Measurements from ENCODE around the gene YWHAQ.
"Not testable (repeated sequence)": the region's sequence is repeated elsewhere in the genome, so short reads cannot be mapped to it uniquely, and the experiment has no call there.

Gene YWHAQ

DNA sequence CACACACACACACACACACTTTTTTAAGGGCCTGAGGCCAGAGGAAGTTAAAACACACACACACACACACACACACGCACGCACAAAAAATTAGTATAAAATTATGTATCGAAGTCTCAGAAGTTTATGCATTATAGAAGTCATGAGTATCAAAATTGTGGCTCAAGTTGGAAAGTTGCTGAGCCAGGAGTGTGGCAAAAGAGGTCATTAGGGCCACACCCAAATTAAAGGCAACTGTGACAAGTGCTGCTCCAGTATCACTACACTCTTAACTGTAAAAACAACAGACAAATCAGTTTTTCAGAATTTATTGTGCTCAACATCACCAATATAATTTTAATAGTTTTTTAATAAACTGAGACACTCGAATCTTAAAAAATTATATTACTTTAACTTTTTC lies 36.9 kb downstream of the YWHAQ start:
- DNase-seq, result no peak

DNA sequence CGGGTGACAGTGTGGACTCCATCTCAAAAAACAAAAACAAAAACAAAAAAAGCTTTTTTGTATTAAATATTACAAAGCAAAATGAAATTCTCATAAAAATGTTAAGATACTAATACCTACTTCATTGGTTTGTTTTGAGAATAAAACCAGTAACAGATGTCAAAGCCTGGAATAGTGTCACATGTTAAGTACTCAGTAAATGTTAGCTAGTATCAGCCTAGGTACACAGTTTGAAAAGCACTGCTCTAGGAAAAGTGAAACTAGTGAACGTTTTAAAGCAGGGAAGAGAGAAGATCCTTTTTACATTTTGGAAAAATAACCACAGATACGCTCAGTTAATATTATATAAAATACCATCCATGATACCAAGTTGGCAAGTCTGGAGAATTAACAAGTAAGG lies 38.1 kb downstream of the YWHAQ start:
- no peak for DNase-seq

DNA sequence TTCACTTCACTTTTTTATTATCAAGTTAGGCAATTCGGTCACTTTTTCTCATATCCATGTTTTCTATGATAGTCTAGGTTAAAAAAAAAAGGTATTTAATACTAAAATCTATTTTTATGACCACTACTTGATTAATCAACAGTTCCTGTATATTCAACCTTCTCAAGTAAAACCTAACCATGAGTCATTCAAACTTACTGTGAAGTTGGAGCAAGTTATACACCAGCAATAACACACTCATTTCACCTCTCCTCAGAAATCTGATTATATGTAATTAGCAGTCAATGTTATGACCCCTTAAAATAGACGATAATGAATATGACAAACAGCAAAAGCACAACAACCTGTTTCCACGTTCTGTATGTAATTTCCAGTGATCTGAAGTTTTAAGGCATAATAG lies 40.2 kb downstream of the YWHAQ start:
- no peak for DNase-seq

DNA sequence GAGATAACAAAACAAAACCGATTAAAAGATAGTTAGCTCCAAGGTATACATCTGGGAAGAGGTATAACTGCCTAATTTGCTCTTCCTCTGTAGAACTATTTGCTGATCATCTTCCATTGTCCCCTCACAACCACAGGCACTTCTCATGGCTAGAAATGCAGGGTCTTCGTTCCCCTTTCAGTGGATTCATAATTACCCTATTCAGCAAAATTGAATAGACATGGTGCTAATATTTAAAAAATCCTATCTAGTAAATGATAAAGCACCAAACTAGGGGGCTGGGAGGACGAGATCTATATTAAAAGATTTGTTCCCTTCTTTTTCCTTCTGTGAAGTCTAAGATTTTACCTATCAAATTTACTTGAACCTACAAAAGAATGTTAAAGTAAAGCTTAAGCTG lies 44.3 kb downstream of the YWHAQ start:
- no peak for DNase-seq

DNA sequence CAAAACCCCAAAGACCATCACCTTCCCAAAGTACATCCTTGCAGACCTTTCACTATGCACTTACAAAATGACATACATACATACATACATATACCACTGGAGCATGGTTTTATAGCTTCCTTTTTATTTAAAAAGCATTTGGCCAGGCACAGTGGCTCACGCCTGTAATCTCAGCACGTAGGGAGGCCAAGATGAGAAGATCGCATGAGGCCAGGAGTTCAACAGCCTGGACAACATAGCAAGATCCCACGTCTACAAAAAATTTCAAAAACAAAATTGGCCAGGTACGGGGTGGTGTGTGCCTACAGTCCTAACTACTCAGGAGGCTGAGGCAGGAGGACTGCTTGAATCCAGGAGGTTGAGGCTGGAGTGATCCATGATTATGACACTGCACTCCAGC lies 45.3 kb downstream of the YWHAQ start:
- DNase-seq, result no peak

DNA sequence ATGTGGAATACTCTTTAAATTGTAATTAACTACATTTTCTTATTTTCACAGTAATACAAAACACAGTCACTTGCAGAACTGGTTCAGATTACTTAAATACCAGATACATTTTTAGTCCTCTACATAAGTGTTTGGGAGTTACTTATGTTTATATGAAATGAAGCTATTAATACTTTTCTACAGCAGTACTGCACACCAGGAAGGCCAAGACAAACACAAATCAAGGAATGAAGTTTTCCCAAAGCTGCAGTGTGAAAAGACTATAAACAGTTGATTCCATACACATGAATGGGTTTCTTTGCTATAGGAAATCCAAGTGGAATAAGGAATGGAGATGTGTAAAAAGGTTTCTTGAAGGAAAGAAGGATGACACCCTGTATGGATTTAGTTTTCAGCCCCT lies 45.9 kb downstream of the YWHAQ start:
- DNase-seq, result not testable (repeated sequence)

DNA sequence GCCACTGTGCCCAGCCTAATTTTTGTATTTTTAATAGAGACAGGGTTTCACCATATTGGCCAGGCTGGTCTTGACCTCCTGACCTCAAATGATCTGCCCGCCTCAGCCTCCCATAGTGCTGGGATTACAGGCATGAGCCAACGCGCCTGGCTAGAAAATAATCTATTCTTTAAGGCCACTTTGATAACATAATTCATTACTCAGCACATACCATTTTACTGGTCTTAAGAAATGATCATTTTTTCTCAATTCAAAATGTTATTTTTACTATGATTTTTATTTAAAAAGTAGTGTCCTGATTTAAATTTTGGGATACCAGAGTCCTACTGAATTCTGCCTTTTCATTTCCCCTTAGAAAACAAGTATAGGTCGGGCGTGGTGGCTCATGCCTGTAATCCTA lies 48.2 kb downstream of the YWHAQ start:
- DNase-seq, result no peak

DNA sequence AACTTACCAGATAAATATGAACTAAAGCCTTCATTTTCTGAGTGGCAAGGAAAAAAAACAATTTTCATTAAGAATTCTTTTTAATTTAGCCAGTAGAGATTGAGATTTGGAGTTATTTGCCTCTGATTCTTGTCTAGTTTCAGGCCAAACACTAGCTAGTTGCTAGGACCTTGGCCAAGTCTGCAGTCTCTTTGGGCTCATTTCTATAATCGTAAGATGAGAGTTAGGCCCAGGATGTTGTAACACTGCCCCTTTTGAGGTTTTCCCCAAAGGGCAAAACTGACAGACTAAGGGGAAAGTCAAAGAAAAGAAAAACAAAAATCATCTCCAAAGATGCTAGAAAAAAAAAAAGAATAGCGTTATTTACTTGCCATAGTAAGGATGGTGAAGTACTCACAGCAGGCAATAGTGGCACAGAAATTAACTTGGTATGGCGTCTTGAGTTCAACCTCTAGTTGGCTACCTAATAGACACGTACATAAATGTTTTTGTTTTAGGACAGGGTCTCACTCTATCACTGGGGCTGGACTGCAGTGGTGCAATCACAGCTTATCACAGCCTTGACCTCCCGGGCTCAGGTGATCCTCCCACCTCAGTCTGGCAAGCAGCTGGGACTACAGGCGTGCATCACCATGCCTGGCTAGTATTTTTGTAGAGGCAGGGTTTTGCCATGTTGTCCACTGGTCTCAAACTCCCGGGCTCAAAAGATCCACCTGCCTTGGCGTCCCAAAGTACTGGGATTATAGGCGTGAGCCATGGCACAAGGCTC lies 52.1 kb downstream of the YWHAQ start:
- no peak for DNase-seq

DNA sequence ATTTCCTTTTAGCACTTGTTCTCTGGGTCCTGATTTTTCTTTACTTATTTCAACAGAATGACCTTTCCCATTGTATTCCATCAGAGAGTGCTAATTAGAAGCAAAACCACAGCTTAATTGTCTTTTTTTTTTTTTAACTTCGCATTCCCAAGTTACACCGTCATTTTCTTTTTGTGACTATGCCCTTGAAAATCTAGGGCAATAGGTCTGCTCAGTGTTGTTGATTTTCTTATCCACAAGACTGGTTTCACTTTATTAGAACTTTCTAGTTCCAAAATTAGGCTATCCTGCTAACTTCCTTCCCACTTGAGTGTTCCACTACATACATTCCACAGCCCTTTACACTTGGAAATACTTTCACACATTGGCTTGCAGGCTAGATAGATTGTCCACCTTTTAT lies 56.5 kb downstream of the YWHAQ start:
- no peak for DNase-seq

DNA sequence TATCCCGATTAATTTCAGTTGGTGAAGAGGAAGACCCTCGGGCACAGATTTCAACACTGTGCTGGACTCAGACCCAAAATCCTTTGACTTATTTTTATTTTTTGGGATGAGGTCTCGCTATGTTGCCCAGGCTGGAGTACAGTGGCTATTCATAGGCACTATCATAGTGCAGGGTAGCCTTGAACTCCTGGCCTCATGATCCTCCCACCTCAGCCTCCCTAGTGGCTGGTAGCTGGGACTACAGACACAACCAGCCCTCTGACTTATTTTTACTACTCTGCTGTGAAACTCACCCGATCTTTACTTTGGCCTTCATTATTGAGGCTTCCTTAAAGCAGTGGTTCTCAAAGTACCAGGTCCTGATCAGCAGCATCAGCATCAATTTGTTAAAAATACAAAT lies 57.0 kb downstream of the YWHAQ start:
- DNase-seq, result no peak

DNA sequence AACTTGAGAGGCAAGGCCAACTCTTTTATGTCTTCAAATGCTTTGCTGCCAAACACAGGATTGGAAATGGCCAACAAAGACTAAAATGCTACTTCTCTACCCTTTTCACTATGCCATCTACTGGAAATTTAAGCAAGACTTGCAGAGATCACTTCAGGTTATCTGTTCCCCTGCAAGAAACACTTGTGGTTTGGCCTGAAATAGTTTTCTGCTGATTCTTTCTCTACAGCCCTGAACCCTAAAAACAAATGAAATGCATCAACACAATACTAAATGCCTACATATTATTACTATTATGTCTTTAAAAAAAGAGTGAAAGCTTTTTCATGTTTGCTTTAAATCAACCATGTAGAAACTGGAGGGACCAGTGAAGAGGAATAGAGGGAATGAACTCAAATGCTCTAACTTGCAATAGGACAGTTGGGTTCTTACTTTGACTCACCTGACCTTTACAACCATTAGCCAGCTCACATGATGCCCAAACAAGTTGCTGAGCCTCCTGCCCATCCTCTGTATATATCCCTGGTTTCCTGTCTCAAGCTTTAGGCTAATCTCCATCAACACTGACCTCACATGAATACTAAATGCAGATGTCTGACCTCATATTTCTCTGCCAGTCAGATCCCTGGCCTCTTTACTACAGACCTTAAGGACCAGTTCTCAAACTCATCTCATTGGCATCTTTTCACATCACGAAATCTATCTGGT lies 57.6 kb downstream of the YWHAQ start:
- DNase-seq, result no peak

DNA sequence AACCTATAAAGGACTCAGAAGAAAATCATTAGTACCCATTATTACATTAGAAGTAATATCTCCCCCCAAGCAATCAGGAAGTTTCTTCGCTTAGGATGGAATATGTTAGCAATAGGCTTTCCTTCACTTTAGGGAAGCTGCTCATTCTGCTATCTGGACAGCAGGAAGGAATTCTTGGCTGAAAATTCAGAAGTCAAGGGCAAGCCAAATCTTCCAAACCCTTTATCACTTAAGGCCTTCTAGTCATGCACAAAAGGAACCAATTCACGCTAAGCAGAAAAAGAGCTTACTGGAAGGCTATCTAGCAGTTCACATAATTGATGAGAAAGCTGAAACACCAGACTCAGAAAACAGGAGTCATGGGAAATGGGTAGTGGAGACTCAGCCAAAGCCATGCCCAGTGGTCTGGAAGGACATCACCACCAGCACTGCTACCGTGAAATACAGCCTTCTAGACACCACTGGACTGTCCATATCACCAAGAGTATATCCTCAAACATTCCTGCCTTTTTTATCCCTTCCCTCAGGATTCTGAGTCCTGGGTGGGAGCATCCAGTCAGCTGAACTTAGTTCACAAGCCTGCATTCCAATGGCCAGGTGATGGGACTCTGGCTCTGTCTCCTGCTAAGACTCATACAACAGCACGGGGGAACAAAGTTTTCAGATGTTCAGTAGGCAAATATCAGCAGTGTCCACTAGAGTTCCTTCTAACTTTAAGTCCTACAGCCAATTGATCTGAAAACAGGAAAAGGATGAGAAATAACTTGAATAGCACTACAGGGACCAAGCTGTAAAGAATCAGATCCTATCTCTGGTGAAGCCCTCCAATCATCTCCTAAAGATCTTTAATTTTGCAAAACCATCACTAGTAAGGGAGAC lies 60.4 kb downstream of the YWHAQ start:
- DNase-seq, result no peak

DNA sequence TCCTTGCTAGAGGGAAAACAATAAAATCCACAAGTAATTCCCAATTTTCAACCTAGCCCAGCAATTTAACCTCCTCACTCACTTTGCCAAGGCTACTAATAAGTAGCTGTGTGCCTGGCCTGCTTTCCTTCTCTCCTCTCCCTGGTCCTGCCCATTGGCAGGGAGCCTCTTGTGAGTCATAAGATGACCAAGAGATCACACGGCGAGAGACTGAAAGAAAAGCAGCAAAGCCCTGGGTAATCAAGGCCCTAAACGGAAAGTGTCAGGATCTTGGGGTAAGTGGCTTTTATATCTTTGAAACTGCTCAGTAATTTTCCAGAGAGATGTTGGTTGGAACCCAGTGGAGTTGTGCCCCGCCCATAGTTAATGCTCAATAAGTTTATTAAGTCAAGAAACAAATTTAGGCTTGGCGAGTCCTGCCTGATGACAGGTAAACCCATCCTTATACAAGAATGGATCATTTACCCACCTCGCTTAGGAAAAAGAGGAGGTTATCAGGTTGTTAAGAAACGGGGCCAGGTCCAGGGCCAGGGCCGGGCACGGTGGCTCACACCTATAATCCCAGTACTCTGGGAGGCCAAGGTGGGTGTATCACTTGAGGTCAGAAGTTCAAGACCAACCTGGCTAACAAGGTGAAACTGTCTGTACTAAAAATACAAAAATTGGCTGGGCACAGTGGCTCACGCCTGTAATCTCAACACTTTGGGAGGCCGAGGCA lies 65.2 kb downstream of the YWHAQ start:
- no peak for DNase-seq

DNA sequence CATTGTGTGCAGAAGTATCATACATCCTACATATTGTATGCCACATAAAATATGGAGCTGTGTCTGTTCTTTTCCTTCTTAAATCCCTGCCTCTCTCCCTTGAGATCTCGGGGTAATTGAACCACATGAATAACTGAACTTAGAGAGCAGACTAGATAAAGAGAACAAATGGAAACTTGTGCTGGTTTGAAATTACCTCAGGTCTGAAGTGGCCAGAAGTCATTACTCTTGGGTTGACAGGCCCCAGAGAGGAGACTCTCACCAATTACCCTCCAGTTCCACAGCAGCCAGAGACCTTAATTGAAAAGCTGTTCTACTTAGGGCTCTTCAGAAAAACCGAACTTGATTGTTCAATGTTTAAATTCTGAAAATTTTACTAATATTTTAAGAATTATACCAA lies 70.2 kb downstream of the YWHAQ start:
- DNase-seq, result no peak

DNA sequence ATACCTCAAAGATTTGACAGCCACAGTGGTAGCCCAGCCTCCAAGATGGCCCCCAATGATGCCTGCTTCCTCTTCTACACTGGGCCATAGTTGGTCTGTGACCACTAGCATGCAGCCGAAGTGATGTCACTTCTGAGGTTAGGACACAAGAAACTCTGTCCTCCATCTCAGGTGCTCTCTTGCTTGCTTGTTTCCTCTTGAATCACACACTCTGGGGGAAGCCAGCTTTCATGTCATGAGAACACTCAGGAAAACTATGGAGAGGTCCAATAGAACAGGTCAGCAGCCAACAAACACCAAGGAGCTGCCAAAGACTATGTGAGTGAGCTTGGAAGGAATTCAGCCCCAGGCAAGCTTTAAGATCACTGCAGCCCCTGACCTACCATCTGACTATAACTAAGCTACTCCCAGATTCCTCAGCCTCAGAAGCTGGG lies 71.8 kb downstream of the YWHAQ start:
- DNase-seq, result no peak

DNA sequence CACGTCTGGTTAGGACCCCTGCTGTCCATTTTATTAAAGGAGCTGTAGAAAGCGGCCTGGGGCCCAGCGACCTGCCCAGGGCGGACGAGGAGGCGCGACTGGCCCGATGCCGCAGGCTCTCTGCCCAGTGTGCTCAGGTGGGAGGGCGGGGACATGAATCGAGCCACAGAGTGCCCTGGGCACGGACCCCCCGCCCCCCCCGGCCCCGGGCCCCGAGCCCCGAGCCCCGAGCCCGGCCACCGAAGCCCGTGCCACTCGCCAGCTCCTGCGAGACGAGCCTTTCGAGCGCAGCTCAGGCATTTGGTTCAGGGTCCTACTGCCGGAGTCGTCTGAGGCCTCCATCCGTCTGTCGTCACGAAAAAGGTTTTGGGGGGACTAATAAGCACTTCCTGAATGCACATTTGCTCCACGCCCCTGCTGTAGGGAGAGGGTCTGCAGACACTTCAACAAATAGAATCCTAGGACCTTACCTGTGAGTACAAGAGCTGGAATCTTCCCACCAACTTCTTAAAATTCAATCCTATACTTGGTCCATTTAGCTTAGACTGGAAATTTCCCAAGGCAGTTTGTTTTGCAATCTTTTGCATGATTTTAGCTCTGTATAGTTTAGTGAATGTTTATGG lies 74.6 kb downstream of the YWHAQ start:
- peak in 2 of 5 donors; percentile 8 to 27 for DNase-seq

DNA sequence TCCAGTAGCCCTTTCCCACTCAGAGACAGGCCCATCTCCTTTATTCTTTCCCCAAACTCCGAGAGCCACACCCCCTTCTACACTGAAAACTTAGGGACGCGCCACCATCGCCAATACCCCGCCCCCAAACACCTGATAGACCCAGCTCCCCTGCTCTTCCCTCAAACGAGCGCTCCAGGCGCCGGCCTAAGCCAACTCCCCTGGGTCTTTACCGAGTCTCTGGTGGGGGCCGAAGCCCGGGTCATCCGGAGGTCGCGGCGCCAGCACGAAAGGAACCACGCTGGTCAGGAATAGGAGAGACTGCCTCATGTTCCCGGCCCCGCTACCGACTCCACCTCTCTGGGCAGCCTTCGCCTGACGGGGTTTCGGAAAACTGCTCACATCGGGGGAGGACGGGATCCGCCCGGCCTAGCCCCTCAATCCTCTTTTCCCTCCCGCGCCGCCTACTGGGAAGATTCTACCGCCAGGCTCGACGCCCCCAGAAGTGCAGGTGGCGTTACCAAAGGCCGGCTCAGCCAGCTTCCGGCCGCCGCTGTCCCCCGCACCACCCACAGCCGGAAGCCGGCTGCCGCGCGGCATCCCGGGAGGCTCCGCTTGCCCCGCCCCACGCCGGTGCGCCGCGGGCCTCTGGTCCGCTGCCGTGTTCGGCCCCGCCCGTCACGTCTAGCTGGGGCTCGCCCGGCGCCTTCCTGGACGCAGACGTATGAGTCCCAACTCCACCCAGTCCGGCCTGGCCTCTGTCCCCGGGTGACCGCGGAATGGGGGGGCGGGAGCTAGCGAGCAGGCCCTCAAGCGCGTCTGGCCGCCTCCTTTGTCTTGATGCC lies 75.3 kb downstream of the YWHAQ start, which contains the start of gene ADAM17:
TSS of gene ADAM17 (minus strand) at position 534 of the 824 bp plus-strand sequence. CDS start at position 309, 225 bp downstream.
- DNase-seq, result peak; percentile 70 to 91 (median 75)

DNA sequence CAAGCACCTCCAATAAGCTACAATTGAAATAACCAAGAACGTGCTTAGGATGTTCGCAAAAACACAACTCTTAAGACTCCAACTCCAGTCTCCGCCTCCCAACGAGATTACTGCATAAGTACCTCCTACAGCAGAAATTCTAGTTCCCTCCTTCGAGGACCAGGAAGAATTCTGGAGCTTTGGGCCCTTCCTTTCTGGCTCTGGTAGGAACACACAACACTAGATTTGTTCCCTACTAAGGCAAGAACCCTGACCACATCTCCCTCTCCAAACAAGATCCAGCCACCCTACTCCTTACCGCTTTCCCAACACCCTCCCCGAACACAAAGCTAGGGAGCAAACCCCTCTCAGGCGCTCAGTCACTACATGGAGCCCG lies 75.9 kb downstream of the YWHAQ start:
- DNase-seq, result peak in 3 of 5 donors; percentile 8 to 42 (median 27)

DNA sequence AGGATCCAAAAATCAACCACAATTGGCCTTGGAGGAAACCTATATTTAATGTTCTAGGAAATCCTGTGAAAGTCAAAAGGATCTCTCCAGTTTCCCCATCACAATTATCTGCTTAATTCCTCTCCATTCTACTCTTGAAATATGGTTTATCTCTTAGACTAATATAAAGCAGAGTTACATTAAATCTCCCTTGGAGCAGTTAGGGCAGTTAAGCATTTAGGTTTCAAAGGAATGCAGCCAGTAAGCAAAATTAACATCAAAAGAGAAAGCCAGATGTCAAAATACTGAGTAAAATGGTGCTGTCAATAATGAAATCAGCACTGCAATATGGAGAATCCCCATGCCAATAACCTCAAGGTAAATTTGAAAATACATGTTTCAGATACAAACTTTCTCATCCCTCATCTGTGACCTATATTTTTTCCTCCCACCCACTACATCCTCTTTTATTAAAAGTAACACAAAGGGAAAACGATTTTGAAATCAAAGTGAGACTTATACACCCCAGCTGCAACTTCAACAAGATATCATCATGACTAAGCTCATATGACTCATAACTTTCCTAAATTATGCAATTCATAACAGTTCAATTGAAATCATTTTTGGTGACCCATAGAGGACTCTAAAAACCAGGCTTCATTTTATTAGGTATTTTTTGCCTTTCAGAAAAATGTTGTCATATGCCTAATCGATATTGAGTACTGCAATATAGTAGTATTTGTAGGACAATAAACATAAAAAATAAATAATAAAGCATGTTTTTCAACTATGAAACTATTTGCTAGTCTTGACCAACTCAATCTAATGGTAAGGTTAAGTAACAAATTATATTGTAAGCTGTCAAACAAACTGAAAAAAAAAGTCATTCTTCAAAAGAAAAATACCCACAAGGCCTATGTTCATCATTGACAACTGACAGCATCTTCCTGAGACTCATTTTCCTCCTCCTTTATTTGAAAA lies 78.3 kb downstream of the YWHAQ start:
- peak in 1 of 5 donors; percentile 70 for DNase-seq

DNA sequence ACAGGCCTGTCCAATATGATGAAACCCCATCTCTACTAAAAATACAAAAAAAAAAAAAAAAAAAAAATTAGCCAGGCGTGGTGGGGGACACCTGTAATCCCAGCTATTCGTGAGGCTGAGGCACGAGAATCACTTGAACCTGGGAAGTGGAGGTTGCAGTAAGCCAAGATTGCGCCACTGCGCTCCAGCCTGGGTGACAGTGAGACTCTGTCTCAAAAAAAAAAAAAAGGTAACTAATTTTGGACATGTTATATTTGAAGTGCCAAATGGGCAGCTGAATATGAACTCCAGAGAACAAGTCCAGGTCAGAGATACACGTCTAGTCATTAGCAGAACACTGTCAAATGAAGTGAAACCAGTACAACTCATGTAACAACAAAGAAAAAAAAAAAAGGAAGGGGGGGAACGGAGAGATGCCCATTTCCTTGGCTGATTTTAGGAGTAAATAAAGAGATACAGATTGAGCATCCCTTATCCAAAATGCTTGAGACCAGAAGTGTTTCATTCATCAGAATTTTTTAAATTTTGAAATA lies 79.9 kb downstream of the YWHAQ start:
- peak in 1 of 5 donors; percentile 21 for DNase-seq

All from T-helper 1 cell (primary cell).